ENCODE measurements around the gene FBN1. TPM values are rescaled to one million over a fixed set of nuclear protein-coding genes. Genes with fewer than 3 reads are reported as not detected.

Gene FBN1
- total RNA-seq, 1 donor from 2014 or later: 22.1 TPM

GRCh38 chr15:48451241-48451640 is 194.3 kb downstream of the FBN1 start:
- H3K27ac Mint-ChIP-seq (ENCODE audit: unreplicated experiment): no peak overlapping the region

GRCh38 chr15:48449734-48450133 is 195.8 kb downstream of the FBN1 start:
- TF ChIP-seq CTCF (conservative IDR thresholded peaks at IDR 0.05): no peak
- H3K4me1 Mint-ChIP-seq: no peaks in the 10 kb centered on the region
- no peaks in the 10 kb centered on the region for H3K27me3 Mint-ChIP-seq (ENCODE audit: low read depth)
- DNase-seq (ENCODE audit: low read depth, low spot score): no peak
- H3K9me3 Mint-ChIP-seq: no peaks in the 10 kb centered on the region
- H3K36me3 Mint-ChIP-seq (ENCODE audit: low read depth): peaks cover 11% of the 10 kb centered on the region
- no peak overlapping the region for H3K4me3 Mint-ChIP-seq
- no peak overlapping the region for H3K27ac Mint-ChIP-seq (ENCODE audit: unreplicated experiment)

More at GRCh38 chr15:48451241-48451640, 194.3 kb downstream of the FBN1 start:
- Mint-ChIP-seq H3K27me3 (ENCODE audit: low read depth) (no peaks in the 10 kb centered on the region), H3K36me3 (ENCODE audit: low read depth) (peaks cover 11% of the 10 kb centered on the region), H3K9me3 (no peaks in the 10 kb centered on the region), H3K4me3 (no peak overlapping the region), H3K4me1 (no peaks in the 10 kb centered on the region)
- DNase-seq (ENCODE audit: low read depth, low spot score): no peak
- TF ChIP-seq CTCF (conservative IDR thresholded peaks at IDR 0.05): no peak

GRCh38 chr15:48447657-48448056 is 197.9 kb downstream of the FBN1 start:
- H3K4me3 Mint-ChIP-seq: no peak overlapping the region
- no peaks in the 10 kb centered on the region for H3K27me3 Mint-ChIP-seq (ENCODE audit: low read depth)
- no peaks in the 10 kb centered on the region for H3K4me1 Mint-ChIP-seq
- H3K27ac Mint-ChIP-seq (ENCODE audit: unreplicated experiment): peak overlapping the region; percentile 27
- no peaks in the 10 kb centered on the region for H3K9me3 Mint-ChIP-seq
- no peak for TF ChIP-seq CTCF (conservative IDR thresholded peaks at IDR 0.05)
- H3K36me3 Mint-ChIP-seq (ENCODE audit: low read depth): peaks cover 14% of the 10 kb centered on the region
- DNase-seq (ENCODE audit: low read depth, low spot score): no peak

- H3K4me1 Mint-ChIP-seq: no peaks in the 10 kb centered on the region
- H3K27me3 Mint-ChIP-seq (ENCODE audit: low read depth): no peaks in the 10 kb centered on the region
- H3K36me3 Mint-ChIP-seq (ENCODE audit: low read depth): peaks cover 14% of the 10 kb centered on the region
- no peak for DNase-seq (ENCODE audit: low read depth, low spot score)
- no peak for TF ChIP-seq CTCF (conservative IDR thresholded peaks at IDR 0.05)
- no peak overlapping the region for H3K4me3 Mint-ChIP-seq
- no peak overlapping the region for H3K27ac Mint-ChIP-seq (ENCODE audit: unreplicated experiment)
- H3K9me3 Mint-ChIP-seq: no peaks in the 10 kb centered on the region
Measured at GRCh38 chr15:48447058-48447457, 198.5 kb downstream of the FBN1 start.

GRCh38 chr15:48442011-48442410 is 203.5 kb downstream of the FBN1 start:
- Mint-ChIP-seq H3K36me3 (ENCODE audit: low read depth) (peaks cover 17% of the 10 kb centered on the region), H3K27me3 (ENCODE audit: low read depth) (no peaks in the 10 kb centered on the region), H3K4me1 (peaks cover 4% of the 10 kb centered on the region), H3K4me3 (no peak overlapping the region), H3K27ac (ENCODE audit: unreplicated experiment) (no peak overlapping the region), H3K9me3 (no peaks in the 10 kb centered on the region)
- no peak for DNase-seq (ENCODE audit: low read depth, low spot score)
- no peak for TF ChIP-seq CTCF (conservative IDR thresholded peaks at IDR 0.05)

- Mint-ChIP-seq H3K36me3 (ENCODE audit: low read depth) (peaks cover 13% of the 10 kb centered on the region), H3K4me3 (no peak overlapping the region), H3K4me1 (peaks cover 4% of the 10 kb centered on the region), H3K9me3 (no peaks in the 10 kb centered on the region), H3K27me3 (ENCODE audit: low read depth) (no peaks in the 10 kb centered on the region), H3K27ac (ENCODE audit: unreplicated experiment) (peak overlapping the region; percentile 8)
- TF ChIP-seq CTCF (conservative IDR thresholded peaks at IDR 0.05): no peak
- DNase-seq (ENCODE audit: low read depth, low spot score): no peak
Measured at GRCh38 chr15:48440084-48440483, 205.4 kb downstream of the FBN1 start.
